ENCODE results near the gene BLID. TPM values are rescaled to one million over a fixed set of nuclear protein-coding genes. Genes with fewer than 3 reads are reported as not detected.

BLID gene
- total RNA-seq, 1 experiment from 2014 or later = 2.0 TPM

- no TSS peak for BruUV-seq (replicated peaks)
- Histone ChIP-seq H3K4me3 (no peak overlapping the region), H3K27ac (no peak overlapping the region), H3K79me2 (ENCODE audit: low read depth) (no peaks in the 10 kb centered on the region), H3F3A (ENCODE audit: insufficient read depth, low read depth) (0 out of 2 replicates have a peak, but pooled peaks cover 3% of the 10 kb centered on the region), H3K9me3 (ENCODE audit: insufficient read depth, low read depth) (no peaks in the 10 kb centered on the region), H3K9me2 (ENCODE audit: insufficient read depth) (no peaks in the 10 kb centered on the region), H4K20me1 (ENCODE audit: insufficient read depth) (no peaks in the 10 kb centered on the region), H3K27me3 (ENCODE audit: insufficient read depth, low read depth) (no peaks in the 10 kb centered on the region), H2AFZ (no peak overlapping the region), H3K4me1 (replicated peaks; ENCODE audit: insufficient read depth) (no peaks in the 10 kb centered on the region), H3K4me2 (no peak overlapping the region), H3K36me3 (ENCODE audit: low read depth) (peaks cover 23% of the 10 kb centered on the region; the same call in 1 of the 2 replicates)
- TF ChIP-seq CTCF (conservative IDR thresholded peaks at IDR 0.05) = no peak
- no peak for TF ChIP-seq EZH2 (IDR thresholded peaks at IDR 0.05; ENCODE audit: low read depth)
- ChIA-PET CTCF (no interaction called here), POLR2A (ENCODE audit: unreplicated experiment) (no interaction called here)
- intact Hi-C loops (cut with micrococcal nuclease; ENCODE audit: unreplicated experiment) = no loop called here
- no peak for DNase-seq
Measured at GRCh38 chr11:122112470-122113365, 3.3 kb downstream of the BLID start.

GRCh38 chr11:122109932-122110331 lies 6.1 kb downstream of the BLID start:
- POLR2A ChIA-PET (ENCODE audit: unreplicated experiment) = no interaction called here
- CTCF ChIA-PET = interaction anchor here (0.5 kb wide), 2 partner anchors 65 to 92 kb away, joined by 3 to 7 read pairs; no protein-coding TSS in a partner anchor
- Histone ChIP-seq H3K9me2 (ENCODE audit: insufficient read depth) (no peaks in the 10 kb centered on the region), H3K27me3 (ENCODE audit: insufficient read depth, low read depth) (no peaks in the 10 kb centered on the region), H3K79me2 (ENCODE audit: low read depth) (no peaks in the 10 kb centered on the region), H3K4me1 (replicated peaks; ENCODE audit: insufficient read depth) (no peaks in the 10 kb centered on the region), H3K4me3 (no peak overlapping the region), H3K9me3 (ENCODE audit: insufficient read depth, low read depth) (no peaks in the 10 kb centered on the region), H3K4me2 (no peak overlapping the region), H3F3A (ENCODE audit: insufficient read depth, low read depth) (0 out of 2 replicates have a peak, but pooled peaks cover 3% of the 10 kb centered on the region), H2AFZ (no peak overlapping the region), H4K20me1 (ENCODE audit: insufficient read depth) (no peaks in the 10 kb centered on the region), H3K27ac (no peak overlapping the region), H3K36me3 (ENCODE audit: low read depth) (0 out of 2 replicates have a peak, but pooled peaks cover 17% of the 10 kb centered on the region)
- no TSS peak for BruUV-seq (replicated peaks)
- intact Hi-C loops (cut with micrococcal nuclease; ENCODE audit: unreplicated experiment) = loop anchor here (2.0 kb wide), 1 partner anchor 93 kb away; no protein-coding TSS in a partner anchor
- DNase-seq = no peak
- TF ChIP-seq EZH2 (IDR thresholded peaks at IDR 0.05; ENCODE audit: low read depth) = no peak
- TF ChIP-seq CTCF (conservative IDR thresholded peaks at IDR 0.05) = no peak

GRCh38 chr11:122108828-122109227 lies 7.2 kb downstream of the BLID start:
- BruUV-seq (replicated peaks) = no TSS peak
- 0 out of 2 replicates have a peak, but pooled peaks cover 17% of the 10 kb centered on the region for H3K36me3 ChIP-seq (ENCODE audit: low read depth)
- H3K9me3 ChIP-seq (ENCODE audit: insufficient read depth, low read depth) = no peaks in the 10 kb centered on the region
- no peaks in the 10 kb centered on the region for H3K27me3 ChIP-seq (ENCODE audit: insufficient read depth, low read depth)
- H2AFZ ChIP-seq = no peak overlapping the region
- H4K20me1 ChIP-seq (ENCODE audit: insufficient read depth) = no peaks in the 10 kb centered on the region
- H3K4me1 ChIP-seq (replicated peaks; ENCODE audit: insufficient read depth) = no peaks in the 10 kb centered on the region
- no peak overlapping the region for H3K4me2 ChIP-seq
- TF ChIP-seq CTCF (conservative IDR thresholded peaks at IDR 0.05) = no peak
- H3K79me2 ChIP-seq (ENCODE audit: low read depth) = no peaks in the 10 kb centered on the region
- H3K27ac ChIP-seq = no peak overlapping the region
- H3F3A ChIP-seq (ENCODE audit: insufficient read depth, low read depth) = 0 out of 2 replicates have a peak, but pooled peaks cover 3% of the 10 kb centered on the region
- CTCF ChIA-PET = interaction anchor here (0.6 to 1.2 kb wide), 4 partner anchors 27 to 95 kb away, joined by 3 to 4 read pairs (median 3); no protein-coding TSS in a partner anchor
- H3K4me3 ChIP-seq = no peak overlapping the region
- H3K9me2 ChIP-seq (ENCODE audit: insufficient read depth) = no peaks in the 10 kb centered on the region
- POLR2A ChIA-PET (ENCODE audit: unreplicated experiment) = interaction anchor here (0.6 kb wide), 1 partner anchor 316 kb away, joined by 5 read pairs; no protein-coding TSS in a partner anchor
- DNase-seq = no peak
- intact Hi-C loops (cut with micrococcal nuclease; ENCODE audit: unreplicated experiment) = loop anchor here (2.0 kb wide), 1 partner anchor 94 kb away; no protein-coding TSS in a partner anchor

Measured in PC-9 (cell line).